HL-60 (cell line): Measurements from ENCODE around the gene NRG4.
A peak's percentile ranks its signal among the peaks of the same experiment; 100 is the strongest.

Source experiments
- DNase-seq, 2 experiments: peaks; one replicate each; pipeline ENCODE4 v3.0.0-alpha.2; 2010 to 2020; ENCODE audit warnings: low read depth in 1 of 2, low spot score in 1 of 2
- H3K27ac ChIP-seq: fragments of 250-450 bp; sonication (Bioruptor Pico); replicated peaks from 2 replicates; pipeline ENCODE4 v1.5.1; 2020; ENCODE audit warnings: mild to moderate bottlenecking, moderate library complexity
- H3K27me3 ChIP-seq: fragments of 250-450 bp; sonication (Bioruptor Pico); 2 replicates; pipeline ENCODE4 v1.5.1; 2021; ENCODE audit warnings: mild to moderate bottlenecking, moderate library complexity; ENCODE audit not compliant: insufficient read depth, poor library complexity, severe bottlenecking
- H3K4me3 ChIP-seq: replicated peaks from 2 replicates; pipeline ENCODE4 v1.5.1; 2011; ENCODE audit warnings: mild to moderate bottlenecking, control low read depth, low read length; ENCODE audit not compliant: insufficient read depth
- GABPA ChIP-seq: IDR thresholded peaks from 2 replicates; pipeline ENCODE4 v1.6.1; 2012; ENCODE audit warnings: low read depth
- POLR2AphosphoS5 ChIP-seq: IDR thresholded peaks from 2 replicates; pipeline ENCODE4 v1.6.1; 2012; ENCODE audit warnings: low read depth
- REST ChIP-seq: IDR thresholded peaks from 2 replicates; pipeline ENCODE4 v1.6.1; 2012; ENCODE audit warnings: low read depth; ENCODE audit not compliant: insufficient replicate concordance
- SPI1 ChIP-seq: IDR thresholded peaks from 2 replicates; pipeline ENCODE4 v1.6.1; 2012; ENCODE audit warnings: low read depth, mild to moderate bottlenecking, borderline replicate concordance
- long read RNA-seq: library from polyadenylated mRNA; unstranded; transcript quantifications from one replicate; pipeline ENCODE4 v2.0.0, GENCODE V29; 2020
- TF ChIP-seq, protein P1 (sequence below): IDR thresholded peaks from one replicate; pipeline ENCODE4 v1.5.1; 2011; ENCODE audit warnings: low read length, control low read depth, inconsistent platforms; ENCODE audit not compliant: insufficient read depth

The NRG4 gene, protein sequence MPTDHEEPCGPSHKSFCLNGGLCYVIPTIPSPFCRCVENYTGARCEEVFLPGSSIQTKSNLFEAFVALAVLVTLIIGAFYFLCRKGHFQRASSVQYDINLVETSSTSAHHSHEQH
- long read RNA-seq, partial matches to known transcripts = 0 of 1 reads
- long read RNA-seq, other reads (novel, unspliced or antisense) = 1 of 1 reads

- TF ChIP-seq, protein P1, sequence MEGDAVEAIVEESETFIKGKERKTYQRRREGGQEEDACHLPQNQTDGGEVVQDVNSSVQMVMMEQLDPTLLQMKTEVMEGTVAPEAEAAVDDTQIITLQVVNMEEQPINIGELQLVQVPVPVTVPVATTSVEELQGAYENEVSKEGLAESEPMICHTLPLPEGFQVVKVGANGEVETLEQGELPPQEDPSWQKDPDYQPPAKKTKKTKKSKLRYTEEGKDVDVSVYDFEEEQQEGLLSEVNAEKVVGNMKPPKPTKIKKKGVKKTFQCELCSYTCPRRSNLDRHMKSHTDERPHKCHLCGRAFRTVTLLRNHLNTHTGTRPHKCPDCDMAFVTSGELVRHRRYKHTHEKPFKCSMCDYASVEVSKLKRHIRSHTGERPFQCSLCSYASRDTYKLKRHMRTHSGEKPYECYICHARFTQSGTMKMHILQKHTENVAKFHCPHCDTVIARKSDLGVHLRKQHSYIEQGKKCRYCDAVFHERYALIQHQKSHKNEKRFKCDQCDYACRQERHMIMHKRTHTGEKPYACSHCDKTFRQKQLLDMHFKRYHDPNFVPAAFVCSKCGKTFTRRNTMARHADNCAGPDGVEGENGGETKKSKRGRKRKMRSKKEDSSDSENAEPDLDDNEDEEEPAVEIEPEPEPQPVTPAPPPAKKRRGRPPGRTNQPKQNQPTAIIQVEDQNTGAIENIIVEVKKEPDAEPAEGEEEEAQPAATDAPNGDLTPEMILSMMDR = no peak
- no peak for TF ChIP-seq SPI1
- DNase-seq = no peak
- no peaks in the 10 kb centered on the region for H3K27me3 ChIP-seq
- H3K4me3 ChIP-seq = peak within 1 kb of the TSS; percentile 4; the same call in 1 of the 2 replicates
- H3K27ac ChIP-seq = peak within 1 kb of the TSS; percentile 47
Observed at GRCh38 chr15:76011627-76012551, at the start of gene NRG4. Gene NRG4 (minus strand): TSS chr15:76012424. CDS start chr15:76011230, 1,194 bp downstream.

DNA sequence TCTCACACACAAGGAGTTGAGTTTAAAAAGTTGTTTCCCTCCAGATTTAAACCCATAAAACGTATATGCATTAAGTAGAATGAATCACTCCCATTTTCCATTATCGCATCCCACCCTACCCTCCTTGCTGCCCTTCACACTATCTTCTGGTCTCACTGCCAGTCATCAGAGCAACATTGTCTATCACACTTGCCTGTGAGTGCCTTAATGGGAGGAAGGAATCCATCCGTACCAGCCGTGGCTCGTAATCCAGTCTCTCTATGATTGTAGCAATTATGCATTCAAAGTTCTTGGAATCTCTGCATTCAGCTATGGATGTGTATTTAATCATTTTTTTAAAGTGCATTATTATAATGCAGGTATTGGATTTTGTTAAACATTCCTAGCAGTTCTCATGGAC is 49.5 kb upstream of the NRG4 start:
- Histone ChIP-seq H3K4me3 (no peak overlapping the region), H3K27ac (no peak overlapping the region), H3K27me3 (peaks cover 3% of the 10 kb centered on the region)
- TF ChIP-seq SPI1 = no peak
- no peak for TF ChIP-seq GABPA
- TF ChIP-seq, protein P1 = no peak
- TF ChIP-seq POLR2AphosphoS5 = no peak
- DNase-seq = no peak

DNA sequence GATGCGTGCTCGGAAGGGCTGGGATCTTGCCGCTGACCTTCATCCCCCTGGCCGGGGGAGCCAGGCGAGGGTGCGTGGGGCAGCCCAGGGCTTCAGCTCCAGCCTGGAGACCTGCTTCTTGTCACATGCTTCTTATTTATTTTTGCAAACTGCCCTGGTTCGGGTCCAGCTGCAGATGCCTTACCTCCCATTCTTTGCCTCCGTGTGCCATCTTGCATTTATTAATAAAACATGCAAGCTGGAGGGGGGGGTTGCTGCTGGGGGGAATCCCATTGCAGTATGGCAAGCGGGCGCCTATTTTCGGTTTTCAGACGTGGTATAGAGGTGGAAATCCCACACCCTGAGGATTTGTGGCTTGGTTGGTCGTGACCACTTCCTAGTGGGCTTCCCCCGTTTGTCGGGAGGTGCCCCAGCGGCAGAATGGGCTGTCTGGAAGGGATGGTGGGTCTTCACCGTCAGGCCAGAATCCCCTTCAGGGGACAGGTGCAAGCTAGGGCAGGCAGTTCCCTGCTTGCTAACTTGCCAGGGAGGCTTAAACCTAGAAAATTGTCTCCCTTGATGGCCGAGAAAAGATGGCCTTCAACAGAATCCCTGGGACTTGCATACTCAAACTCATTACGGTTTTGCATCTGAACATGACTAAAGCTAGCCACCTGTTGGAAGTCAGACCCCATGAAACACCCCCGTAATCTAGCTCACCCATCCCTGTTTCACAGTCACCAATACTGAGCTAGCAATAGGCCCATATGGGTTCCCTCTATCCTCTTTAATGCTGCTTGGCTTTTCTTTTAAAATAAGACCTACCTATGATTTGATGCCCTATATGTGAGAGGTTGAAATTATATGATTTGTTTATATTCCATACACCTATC is 48.1 kb upstream of the NRG4 start:
- Histone ChIP-seq H3K27me3 (peaks cover 3% of the 10 kb centered on the region), H3K27ac (no peak overlapping the region), H3K4me3 (peak overlapping the region; percentile 62)
- TF ChIP-seq POLR2AphosphoS5 (no peak), REST (no peak), SPI1 (no peak), GABPA (no peak)
- TF ChIP-seq, protein P1 = no peak
- DNase-seq = no peak
